ENCODE measurements around the gene STX1B.

DNA sequence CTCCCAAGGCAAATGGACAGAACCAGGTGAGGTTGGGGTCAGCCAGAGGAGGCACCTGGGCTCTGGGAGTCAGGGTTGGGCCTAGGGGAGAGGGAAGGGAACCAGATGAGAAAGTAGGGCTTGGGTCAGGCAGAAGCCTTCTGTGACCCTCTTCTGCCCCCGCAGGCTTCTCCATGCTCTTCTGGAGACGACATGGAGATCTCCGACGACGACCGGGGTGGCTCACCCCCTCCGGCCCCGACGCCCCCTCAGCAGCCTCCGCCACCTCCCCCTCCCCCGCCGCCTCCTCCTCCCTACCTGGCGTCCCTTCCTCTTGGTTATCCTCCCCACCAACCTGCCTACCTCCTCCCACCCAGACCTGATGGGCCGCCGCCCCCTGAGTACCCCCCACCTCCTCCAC lies 45.0 kb downstream of the STX1B start:
- no peak for TF ChIP-seq EZH2 (IDR thresholded peaks at IDR 0.05; ENCODE audit: insufficient read depth, low read length)
- TF ChIP-seq, protein P1, sequence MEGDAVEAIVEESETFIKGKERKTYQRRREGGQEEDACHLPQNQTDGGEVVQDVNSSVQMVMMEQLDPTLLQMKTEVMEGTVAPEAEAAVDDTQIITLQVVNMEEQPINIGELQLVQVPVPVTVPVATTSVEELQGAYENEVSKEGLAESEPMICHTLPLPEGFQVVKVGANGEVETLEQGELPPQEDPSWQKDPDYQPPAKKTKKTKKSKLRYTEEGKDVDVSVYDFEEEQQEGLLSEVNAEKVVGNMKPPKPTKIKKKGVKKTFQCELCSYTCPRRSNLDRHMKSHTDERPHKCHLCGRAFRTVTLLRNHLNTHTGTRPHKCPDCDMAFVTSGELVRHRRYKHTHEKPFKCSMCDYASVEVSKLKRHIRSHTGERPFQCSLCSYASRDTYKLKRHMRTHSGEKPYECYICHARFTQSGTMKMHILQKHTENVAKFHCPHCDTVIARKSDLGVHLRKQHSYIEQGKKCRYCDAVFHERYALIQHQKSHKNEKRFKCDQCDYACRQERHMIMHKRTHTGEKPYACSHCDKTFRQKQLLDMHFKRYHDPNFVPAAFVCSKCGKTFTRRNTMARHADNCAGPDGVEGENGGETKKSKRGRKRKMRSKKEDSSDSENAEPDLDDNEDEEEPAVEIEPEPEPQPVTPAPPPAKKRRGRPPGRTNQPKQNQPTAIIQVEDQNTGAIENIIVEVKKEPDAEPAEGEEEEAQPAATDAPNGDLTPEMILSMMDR (IDR thresholded peaks at IDR 0.05; ENCODE audit: insufficient read depth, low read depth, low read length): no peak

Data from astrocyte (in vitro differentiated cells and primary cell).